NCI-H1694 treated with DMSO at 0.1 percent for 48 hours (cell line): ENCODE measurements around the gene KCNJ10.

Experiments used
- DNase-seq: peaks from one replicate; lab custom pipeline; 2025; lab: John Stamatoyannopoulos, UW

KCNJ10 gene

GRCh38 chr1:160098852-160099561 is 29.0 kb upstream of the KCNJ10 start:
- peak; percentile 88 for DNase-seq

- peak; percentile 80 for DNase-seq
These were observed 28.2 kb upstream of the KCNJ10 start, which contains the start of gene IGSF8 for GRCh38 chr1:160097911-160098851. IGSF8 (minus strand) TSS chr1:160098619; CDS start chr1:160098472, 147 bp downstream.

- no peak for DNase-seq
These were observed 27.4 kb upstream of the KCNJ10 start for GRCh38 chr1:160097151-160097910.

- no peak for DNase-seq
These were observed 26.5 kb upstream of the KCNJ10 start for GRCh38 chr1:160096274-160097116.

GRCh38 chr1:160095382-160096105 is 25.6 kb upstream of the KCNJ10 start:
- DNase-seq, result no peak

GRCh38 chr1:160094806-160095205 is 24.8 kb upstream of the KCNJ10 start:
- DNase-seq, result no peak

- DNase-seq, result no peak
These were observed 24.3 kb upstream of the KCNJ10 start for GRCh38 chr1:160094291-160094625.

- DNase-seq, result no peak
These were observed 23.8 kb upstream of the KCNJ10 start for GRCh38 chr1:160093624-160094290.

- no peak for DNase-seq
These were observed 23.1 kb upstream of the KCNJ10 start for GRCh38 chr1:160093069-160093395.

- no peak for DNase-seq
These were observed 22.6 kb upstream of the KCNJ10 start for GRCh38 chr1:160092366-160093068.

GRCh38 chr1:160091666-160092223 is 21.8 kb upstream of the KCNJ10 start:
- DNase-seq, result no peak

GRCh38 chr1:160090760-160091159 is 20.8 kb upstream of the KCNJ10 start:
- DNase-seq, result no peak

GRCh38 chr1:160089883-160090282 is 19.9 kb upstream of the KCNJ10 start:
- DNase-seq, result no peak

GRCh38 chr1:160087118-160087662 is 17.2 kb upstream of the KCNJ10 start:
- no peak for DNase-seq

- no peak for DNase-seq
These were observed 16.5 kb upstream of the KCNJ10 start for GRCh38 chr1:160086456-160086892.

- peak; percentile 78 for DNase-seq
These were observed 15.9 kb upstream of the KCNJ10 start for GRCh38 chr1:160085686-160086455.

- DNase-seq, result no peak
These were observed 14.9 kb upstream of the KCNJ10 start for GRCh38 chr1:160084771-160085321.
